ENCODE results near the gene ACAA1. TPM values are rescaled to one million over a fixed set of nuclear protein-coding genes. Genes with fewer than 3 reads are reported as not detected.
A peak's percentile ranks its signal among the peaks of the same experiment; 100 is the strongest.

The ACAA1 gene
- total and polyA plus RNA-seq, 2 of the 13 experiments (the other 11 are each of a cell fraction or from before 2014, with no cell fraction given): 60.8 to 188 TPM

DNA sequence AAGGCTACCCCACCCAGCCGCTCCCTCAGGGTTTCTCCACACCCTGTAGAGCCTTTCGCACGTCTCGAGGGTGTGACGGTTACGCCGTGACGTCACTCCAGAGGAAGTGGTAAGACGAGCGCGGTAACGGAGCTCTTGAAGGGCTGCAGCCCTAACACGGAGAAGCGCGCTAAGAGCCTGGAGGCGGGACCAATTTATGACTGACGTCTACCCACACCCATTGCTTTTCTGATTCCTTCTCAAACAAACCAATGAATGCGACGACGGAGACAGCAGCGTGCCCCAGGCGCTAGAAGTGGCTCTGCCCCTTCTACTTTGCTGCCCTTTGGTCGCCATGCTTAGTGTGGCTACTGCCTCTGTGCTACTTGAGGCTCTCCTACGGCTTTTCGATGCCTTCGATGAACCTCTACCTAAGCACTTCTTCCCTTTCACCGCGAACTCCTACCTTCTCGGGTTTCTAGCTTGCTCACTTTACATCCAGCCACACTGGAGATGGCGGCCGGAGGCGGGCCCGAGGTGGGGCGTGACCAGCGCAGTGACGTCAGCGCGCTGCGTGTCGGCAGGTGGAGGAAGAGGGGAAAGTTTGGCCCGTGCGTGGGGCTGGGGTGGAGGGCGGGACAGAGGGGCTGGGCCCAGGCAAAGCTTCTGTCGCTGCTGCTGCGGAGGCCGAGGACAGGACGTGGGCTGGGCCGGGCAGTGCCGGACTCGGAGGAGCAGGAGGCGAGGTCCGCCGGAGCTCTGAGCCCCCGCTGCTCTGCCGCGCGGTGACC lies 28.2 kb upstream of the ACAA1 start, which contains the start of gene OXSR1 (continued):
- TF ChIP-seq, protein P1, sequence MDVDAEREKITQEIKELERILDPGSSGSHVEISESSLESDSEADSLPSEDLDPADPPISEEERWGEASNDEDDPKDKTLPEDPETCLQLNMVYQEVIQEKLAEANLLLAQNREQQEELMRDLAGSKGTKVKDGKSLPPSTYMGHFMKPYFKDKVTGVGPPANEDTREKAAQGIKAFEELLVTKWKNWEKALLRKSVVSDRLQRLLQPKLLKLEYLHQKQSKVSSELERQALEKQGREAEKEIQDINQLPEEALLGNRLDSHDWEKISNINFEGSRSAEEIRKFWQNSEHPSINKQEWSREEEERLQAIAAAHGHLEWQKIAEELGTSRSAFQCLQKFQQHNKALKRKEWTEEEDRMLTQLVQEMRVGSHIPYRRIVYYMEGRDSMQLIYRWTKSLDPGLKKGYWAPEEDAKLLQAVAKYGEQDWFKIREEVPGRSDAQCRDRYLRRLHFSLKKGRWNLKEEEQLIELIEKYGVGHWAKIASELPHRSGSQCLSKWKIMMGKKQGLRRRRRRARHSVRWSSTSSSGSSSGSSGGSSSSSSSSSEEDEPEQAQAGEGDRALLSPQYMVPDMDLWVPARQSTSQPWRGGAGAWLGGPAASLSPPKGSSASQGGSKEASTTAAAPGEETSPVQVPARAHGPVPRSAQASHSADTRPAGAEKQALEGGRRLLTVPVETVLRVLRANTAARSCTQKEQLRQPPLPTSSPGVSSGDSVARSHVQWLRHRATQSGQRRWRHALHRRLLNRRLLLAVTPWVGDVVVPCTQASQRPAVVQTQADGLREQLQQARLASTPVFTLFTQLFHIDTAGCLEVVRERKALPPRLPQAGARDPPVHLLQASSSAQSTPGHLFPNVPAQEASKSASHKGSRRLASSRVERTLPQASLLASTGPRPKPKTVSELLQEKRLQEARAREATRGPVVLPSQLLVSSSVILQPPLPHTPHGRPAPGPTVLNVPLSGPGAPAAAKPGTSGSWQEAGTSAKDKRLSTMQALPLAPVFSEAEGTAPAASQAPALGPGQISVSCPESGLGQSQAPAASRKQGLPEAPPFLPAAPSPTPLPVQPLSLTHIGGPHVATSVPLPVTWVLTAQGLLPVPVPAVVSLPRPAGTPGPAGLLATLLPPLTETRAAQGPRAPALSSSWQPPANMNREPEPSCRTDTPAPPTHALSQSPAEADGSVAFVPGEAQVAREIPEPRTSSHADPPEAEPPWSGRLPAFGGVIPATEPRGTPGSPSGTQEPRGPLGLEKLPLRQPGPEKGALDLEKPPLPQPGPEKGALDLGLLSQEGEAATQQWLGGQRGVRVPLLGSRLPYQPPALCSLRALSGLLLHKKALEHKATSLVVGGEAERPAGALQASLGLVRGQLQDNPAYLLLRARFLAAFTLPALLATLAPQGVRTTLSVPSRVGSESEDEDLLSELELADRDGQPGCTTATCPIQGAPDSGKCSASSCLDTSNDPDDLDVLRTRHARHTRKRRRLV (CRISPR knock-in tag; IDR thresholded peaks at IDR 0.05): no peak; the same call in 1 of the 2 replicates
- TF ChIP-seq, protein P2, sequence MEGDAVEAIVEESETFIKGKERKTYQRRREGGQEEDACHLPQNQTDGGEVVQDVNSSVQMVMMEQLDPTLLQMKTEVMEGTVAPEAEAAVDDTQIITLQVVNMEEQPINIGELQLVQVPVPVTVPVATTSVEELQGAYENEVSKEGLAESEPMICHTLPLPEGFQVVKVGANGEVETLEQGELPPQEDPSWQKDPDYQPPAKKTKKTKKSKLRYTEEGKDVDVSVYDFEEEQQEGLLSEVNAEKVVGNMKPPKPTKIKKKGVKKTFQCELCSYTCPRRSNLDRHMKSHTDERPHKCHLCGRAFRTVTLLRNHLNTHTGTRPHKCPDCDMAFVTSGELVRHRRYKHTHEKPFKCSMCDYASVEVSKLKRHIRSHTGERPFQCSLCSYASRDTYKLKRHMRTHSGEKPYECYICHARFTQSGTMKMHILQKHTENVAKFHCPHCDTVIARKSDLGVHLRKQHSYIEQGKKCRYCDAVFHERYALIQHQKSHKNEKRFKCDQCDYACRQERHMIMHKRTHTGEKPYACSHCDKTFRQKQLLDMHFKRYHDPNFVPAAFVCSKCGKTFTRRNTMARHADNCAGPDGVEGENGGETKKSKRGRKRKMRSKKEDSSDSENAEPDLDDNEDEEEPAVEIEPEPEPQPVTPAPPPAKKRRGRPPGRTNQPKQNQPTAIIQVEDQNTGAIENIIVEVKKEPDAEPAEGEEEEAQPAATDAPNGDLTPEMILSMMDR (CRISPR knock-in tag; IDR thresholded peaks at IDR 0.05): 0 out of 2 replicates have a peak, but pooled peaks have one; percentile 0
- TF ChIP-seq BCL6 (CRISPR knock-in tag; IDR thresholded peaks at IDR 0.05): peak; percentile 14; the same call in 1 of the 2 replicates
- peak; percentile 9; the same call in 1 of the 2 replicates for TF ChIP-seq ZNF776 (CRISPR knock-in tag; IDR thresholded peaks at IDR 0.05)
- TF ChIP-seq, protein P3, sequence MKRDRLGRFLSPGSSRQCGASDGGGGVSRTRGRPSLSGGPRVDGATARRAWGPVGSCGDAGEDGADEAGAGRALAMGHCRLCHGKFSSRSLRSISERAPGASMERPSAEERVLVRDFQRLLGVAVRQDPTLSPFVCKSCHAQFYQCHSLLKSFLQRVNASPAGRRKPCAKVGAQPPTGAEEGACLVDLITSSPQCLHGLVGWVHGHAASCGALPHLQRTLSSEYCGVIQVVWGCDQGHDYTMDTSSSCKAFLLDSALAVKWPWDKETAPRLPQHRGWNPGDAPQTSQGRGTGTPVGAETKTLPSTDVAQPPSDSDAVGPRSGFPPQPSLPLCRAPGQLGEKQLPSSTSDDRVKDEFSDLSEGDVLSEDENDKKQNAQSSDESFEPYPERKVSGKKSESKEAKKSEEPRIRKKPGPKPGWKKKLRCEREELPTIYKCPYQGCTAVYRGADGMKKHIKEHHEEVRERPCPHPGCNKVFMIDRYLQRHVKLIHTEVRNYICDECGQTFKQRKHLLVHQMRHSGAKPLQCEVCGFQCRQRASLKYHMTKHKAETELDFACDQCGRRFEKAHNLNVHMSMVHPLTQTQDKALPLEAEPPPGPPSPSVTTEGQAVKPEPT (CRISPR knock-in tag; IDR thresholded peaks at IDR 0.05; ENCODE audit: low read depth): peak; percentile 66; the same call in 1 of the 2 replicates
- no peak for TF ChIP-seq SMC3 (IDR thresholded peaks at IDR 0.05; ENCODE audit: low read length)
- no peak; the same call in none of the 2 replicates for TF ChIP-seq RXRA (CRISPR knock-in tag; IDR thresholded peaks at IDR 0.05)
- no peak for TF ChIP-seq ZNF7 (CRISPR knock-in tag; IDR thresholded peaks at IDR 0.05)
- TF ChIP-seq, protein P4, sequence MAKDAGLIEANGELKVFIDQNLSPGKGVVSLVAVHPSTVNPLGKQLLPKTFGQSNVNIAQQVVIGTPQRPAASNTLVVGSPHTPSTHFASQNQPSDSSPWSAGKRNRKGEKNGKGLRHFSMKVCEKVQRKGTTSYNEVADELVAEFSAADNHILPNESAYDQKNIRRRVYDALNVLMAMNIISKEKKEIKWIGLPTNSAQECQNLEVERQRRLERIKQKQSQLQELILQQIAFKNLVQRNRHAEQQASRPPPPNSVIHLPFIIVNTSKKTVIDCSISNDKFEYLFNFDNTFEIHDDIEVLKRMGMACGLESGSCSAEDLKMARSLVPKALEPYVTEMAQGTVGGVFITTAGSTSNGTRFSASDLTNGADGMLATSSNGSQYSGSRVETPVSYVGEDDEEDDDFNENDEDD (CRISPR knock-in tag; IDR thresholded peaks at IDR 0.05; ENCODE audit: borderline replicate concordance): peak; percentile 90
- TF ChIP-seq, protein P5, sequence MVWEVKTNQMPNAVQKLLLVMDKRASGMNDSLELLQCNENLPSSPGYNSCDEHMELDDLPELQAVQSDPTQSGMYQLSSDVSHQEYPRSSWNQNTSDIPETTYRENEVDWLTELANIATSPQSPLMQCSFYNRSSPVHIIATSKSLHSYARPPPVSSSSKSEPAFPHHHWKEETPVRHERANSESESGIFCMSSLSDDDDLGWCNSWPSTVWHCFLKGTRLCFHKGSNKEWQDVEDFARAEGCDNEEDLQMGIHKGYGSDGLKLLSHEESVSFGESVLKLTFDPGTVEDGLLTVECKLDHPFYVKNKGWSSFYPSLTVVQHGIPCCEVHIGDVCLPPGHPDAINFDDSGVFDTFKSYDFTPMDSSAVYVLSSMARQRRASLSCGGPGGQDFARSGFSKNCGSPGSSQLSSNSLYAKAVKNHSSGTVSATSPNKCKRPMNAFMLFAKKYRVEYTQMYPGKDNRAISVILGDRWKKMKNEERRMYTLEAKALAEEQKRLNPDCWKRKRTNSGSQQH (CRISPR knock-in tag; IDR thresholded peaks at IDR 0.05; ENCODE audit: low read depth): 0 out of 2 replicates have a peak, but pooled peaks have one; percentile 24
- TF ChIP-seq, protein P6, sequence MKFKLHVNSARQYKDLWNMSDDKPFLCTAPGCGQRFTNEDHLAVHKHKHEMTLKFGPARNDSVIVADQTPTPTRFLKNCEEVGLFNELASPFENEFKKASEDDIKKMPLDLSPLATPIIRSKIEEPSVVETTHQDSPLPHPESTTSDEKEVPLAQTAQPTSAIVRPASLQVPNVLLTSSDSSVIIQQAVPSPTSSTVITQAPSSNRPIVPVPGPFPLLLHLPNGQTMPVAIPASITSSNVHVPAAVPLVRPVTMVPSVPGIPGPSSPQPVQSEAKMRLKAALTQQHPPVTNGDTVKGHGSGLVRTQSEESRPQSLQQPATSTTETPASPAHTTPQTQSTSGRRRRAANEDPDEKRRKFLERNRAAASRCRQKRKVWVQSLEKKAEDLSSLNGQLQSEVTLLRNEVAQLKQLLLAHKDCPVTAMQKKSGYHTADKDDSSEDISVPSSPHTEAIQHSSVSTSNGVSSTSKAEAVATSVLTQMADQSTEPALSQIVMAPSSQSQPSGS (CRISPR knock-in tag; IDR thresholded peaks at IDR 0.05): peak; percentile 70; the same call in 1 of the 2 replicates
- 0 out of 2 replicates have a peak, but pooled peaks have one; percentile 72 for TF ChIP-seq KLF13 (CRISPR knock-in tag; IDR thresholded peaks at IDR 0.05)
- peak; percentile 28; the same call in 1 of the 2 replicates for TF ChIP-seq ZNF430 (CRISPR knock-in tag; IDR thresholded peaks at IDR 0.05)
- TF ChIP-seq ZNF670 (CRISPR knock-in tag; IDR thresholded peaks at IDR 0.05; ENCODE audit: borderline replicate concordance): no peak
